ENCODE measurements around the gene DUSP12.
A peak's percentile ranks its signal among the peaks of the same experiment; 100 is the strongest.
"Not testable (repeated sequence)": the region's sequence is repeated elsewhere in the genome, so short reads cannot be mapped to it uniquely, and the experiment has no call there.

DUSP12 gene

DNA sequence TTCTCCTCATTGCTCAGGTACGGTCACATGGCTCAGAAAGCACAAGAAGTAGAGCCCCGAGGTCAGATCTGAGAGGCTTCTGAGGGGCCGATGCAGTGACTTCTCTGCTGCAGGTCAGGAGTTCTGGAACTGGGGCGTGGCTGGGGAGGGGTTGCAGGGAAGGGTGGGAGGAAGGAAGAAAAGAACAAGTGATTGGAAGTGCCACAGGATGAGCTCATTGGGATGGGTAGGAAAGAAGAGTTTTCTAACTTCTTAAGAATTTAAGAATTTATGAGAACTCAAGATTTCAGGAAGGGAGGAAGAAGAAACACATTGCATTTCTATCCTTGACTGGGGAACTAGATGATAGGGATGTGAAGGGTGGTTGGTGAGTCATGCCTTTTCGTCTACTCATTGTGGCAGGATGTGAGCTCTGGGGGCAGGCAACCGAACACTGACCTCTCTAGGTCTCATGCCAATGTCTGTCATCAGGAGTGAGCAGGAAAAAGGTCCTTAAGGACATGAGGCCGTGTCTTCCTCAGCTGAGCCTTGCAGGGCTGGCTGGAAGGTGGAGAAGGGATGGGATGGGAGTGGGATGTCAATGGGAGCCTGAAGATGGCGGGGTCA lies 27.7 kb upstream of the DUSP12 start:
- TF ChIP-seq, protein P1, sequence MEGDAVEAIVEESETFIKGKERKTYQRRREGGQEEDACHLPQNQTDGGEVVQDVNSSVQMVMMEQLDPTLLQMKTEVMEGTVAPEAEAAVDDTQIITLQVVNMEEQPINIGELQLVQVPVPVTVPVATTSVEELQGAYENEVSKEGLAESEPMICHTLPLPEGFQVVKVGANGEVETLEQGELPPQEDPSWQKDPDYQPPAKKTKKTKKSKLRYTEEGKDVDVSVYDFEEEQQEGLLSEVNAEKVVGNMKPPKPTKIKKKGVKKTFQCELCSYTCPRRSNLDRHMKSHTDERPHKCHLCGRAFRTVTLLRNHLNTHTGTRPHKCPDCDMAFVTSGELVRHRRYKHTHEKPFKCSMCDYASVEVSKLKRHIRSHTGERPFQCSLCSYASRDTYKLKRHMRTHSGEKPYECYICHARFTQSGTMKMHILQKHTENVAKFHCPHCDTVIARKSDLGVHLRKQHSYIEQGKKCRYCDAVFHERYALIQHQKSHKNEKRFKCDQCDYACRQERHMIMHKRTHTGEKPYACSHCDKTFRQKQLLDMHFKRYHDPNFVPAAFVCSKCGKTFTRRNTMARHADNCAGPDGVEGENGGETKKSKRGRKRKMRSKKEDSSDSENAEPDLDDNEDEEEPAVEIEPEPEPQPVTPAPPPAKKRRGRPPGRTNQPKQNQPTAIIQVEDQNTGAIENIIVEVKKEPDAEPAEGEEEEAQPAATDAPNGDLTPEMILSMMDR (IDR thresholded peaks at IDR 0.05; ENCODE audit: low read depth, low read length, missing control alignments) = no peak
- no peak overlapping the region for H3K4me3 ChIP-seq (replicated peaks; ENCODE audit: low read depth, low read length)
- DNase-seq (ENCODE audit: extremely low read depth, low read depth) = peak; percentile 74

DNA sequence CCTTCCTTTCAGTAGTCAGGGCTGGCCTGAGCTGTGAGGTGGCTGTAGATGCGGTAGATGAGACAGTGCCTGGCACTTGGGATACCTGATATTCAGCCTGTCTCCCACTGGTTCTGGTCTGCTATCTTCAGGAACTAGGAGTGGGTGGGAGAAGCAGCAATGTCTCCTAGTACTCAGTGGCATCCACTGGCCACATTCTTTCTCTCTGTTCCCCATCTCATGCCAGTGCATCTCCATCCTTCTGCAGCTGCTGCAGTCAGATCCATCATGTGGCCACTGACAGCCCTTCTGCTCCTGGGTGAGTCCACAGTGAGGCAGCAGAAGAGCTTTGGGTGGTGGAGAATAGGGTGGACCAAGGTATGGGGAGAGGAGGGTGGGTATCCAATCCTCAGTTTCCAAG lies 27.2 kb upstream of the DUSP12 start:
- no peak overlapping the region for H3K4me3 ChIP-seq (replicated peaks; ENCODE audit: low read depth, low read length)
- TF ChIP-seq, protein P1 (IDR thresholded peaks at IDR 0.05; ENCODE audit: low read depth, low read length, missing control alignments) = no peak
- no peak for DNase-seq (ENCODE audit: extremely low read depth, low read depth)

DNA sequence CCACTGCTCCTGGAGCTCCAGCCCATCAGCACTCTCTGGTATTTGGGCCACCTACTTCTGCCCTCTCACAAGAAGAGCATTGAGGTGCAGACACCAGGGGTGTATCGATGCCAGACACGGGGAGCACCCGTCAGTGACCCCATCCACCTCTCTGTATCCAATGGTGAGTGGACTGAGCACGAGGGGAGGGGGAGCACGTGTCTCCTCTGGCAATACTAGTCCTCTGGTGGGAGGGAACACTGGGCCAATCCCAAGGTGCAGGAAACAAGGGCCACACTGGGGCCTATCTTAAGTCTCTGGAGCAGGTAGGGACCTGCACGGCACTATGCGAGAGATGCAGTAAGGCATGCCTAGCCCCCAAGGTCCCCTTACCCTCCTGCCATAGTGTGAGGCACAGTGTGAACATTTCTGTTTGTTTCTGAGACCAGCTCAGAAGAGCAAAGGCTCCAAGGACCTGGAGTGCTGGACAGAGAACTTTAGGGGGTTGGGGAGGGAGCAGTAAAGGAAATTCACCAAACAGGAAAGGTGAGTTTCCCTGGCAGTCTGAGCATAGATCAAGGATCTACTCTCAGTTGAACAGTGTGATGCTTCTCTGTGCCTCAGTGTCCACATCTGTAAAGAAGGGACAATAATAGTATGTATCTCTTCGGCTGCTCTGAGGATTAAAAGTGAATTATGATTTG lies 26.0 kb upstream of the DUSP12 start:
- DNase-seq (ENCODE audit: extremely low read depth, low read depth) = no peak
- TF ChIP-seq, protein P1 (IDR thresholded peaks at IDR 0.05; ENCODE audit: low read depth, low read length, missing control alignments) = no peak
- no peak overlapping the region for H3K4me3 ChIP-seq (replicated peaks; ENCODE audit: low read depth, low read length)

DNA sequence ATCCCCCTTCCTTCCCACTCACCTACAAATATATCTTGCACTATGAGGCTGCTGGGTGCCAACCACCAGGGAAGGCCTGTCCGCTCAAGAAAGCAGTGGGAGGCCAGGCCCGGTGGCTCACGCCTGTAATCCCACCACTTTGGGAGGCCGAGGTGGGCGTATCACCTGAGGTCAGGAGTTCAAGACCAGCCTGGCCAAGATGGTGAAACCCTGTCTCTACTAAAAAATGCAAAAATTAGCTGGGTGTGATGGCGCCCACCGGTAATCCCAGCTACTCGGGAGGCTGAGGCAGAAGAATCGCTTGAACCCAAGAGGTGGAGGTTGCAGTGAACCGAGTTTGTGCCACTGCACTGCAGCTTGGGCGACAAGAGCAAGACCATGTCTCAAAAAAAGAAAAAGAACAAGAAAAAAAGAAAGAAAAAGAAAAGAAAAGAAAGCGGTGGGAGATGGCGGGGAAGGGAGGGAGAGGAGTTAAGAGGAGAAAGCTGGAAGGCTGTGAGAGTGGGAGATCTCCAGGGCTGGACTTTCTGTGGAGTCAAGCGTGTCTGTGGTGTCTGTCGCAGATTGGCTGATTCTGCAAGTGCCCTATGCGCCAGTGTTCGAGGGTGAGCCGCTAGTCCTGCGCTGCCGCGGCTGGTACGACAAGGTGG lies 24.2 kb upstream of the DUSP12 start:
- DNase-seq (ENCODE audit: extremely low read depth, low read depth) = not testable (repeated sequence)
- H3K4me3 ChIP-seq (replicated peaks; ENCODE audit: low read depth, low read length) = peak overlapping the region; percentile 76

DNA sequence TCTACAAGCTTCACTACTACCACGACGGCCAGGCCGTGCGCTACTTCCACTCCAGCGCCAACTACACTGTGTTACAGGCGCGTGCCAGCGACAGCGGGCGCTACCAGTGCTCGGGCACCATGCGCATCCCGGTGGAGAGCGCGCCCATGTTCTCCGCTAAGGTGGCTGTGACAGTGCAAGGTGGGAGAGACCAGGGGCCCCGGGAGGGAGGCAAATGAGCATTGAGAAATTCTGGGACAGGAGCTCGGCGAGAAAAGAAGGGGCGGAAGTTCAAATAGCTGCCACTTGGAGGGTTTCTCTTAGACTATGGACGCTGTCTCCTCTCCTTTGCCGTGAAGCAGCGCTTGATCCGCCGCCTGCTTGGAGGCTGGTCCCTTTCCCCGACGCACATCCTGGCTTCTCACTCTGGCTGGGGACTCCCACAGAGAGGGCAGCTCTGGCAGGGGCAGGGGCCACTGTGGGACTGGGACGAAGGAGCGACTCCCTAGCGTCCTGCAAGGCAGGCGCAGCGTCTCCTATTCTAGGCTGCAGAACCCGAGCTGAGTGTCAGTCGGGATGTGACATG lies 23.6 kb upstream of the DUSP12 start:
- TF ChIP-seq, protein P1 (IDR thresholded peaks at IDR 0.05; ENCODE audit: low read depth, low read length, missing control alignments) = peak; percentile 35
- H3K4me3 ChIP-seq (replicated peaks; ENCODE audit: low read depth, low read length) = peak overlapping the region; percentile 76
- no peak for DNase-seq (ENCODE audit: extremely low read depth, low read depth)

DNA sequence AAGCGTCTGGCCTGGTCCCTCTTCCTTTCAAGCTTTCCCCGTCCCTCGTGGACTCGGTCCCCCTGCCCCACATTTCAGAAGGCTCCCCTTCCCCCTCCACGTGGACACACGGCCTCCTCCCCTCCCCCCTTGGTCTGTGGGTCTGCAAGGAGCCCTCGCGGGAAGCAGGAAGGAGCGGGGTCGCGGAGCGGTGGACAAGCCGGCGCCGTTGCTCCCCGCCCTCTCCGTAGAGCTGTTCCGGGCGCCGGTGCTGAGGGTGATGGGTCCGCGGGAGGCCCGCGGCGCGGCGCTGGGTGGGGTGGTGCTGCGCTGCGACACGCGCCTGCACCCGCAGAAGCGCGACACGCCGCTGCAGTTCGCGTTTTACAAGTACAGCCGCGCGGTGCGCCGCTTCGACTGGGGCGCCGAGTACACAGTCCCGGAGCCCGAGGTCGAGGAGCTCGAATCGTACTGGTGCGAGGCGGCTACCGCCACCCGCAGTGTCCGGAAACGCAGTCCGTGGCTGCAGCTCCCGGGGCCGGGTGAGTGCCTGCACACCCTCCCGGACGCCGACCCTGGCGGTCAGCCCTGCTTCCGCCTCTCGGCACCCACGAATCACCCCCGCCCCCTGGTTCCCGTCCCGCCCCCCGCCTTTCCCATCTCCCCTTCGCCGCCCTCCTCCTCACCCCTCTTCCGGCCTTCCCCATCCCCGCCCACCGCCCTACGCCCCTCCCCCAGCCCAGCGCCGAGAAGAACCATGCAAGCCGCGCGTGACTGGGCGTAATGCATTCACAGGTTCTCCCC lies 22.9 kb upstream of the DUSP12 start:
- TF ChIP-seq, protein P1 (IDR thresholded peaks at IDR 0.05; ENCODE audit: low read depth, low read length, missing control alignments) = no peak
- peak overlapping the region; percentile 76 for H3K4me3 ChIP-seq (replicated peaks; ENCODE audit: low read depth, low read length)
- DNase-seq (ENCODE audit: extremely low read depth, low read depth) = no peak

Data from HFF-Myc (cell line).